ENCODE measurements around the gene SLC41A1.

DNA sequence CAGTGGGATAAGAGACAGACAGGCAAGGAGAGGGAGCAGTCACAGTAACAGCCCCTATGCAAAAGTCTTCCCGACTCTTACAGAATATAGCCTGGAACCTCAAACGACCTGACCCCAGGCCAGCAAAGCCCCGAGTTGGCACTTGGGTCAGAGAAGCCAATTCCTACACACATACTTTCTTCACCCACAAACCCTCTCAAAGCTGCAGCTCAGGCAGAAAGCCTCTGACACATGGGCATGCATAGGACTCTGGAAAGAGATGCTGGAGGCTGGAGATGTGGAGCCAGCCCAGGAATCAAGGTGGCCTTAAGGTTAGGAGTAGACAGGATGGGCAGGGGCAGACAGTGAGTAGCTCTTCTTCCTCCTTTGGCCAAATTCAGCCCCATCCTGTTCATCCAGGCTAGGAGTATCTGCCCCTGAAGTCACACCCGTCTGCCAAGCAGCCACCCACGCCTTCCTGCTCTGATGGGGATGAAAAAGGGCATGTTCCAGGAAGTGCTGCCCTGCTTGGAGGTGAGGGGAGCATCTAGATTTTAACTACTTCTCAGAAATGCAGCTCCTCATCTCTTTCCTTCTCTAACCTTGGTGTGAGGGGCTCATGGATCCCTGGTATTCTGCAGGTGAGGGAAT, 7.8 kb downstream of the SLC41A1 start:
- TF ChIP-seq POLR2A (IDR thresholded peaks at IDR 0.05; ENCODE audit: low read depth, low read length) (no peak), POLR2AphosphoS5 (IDR thresholded peaks at IDR 0.05; ENCODE audit: insufficient read depth, low read depth, low read length) (no peak)
- TF ChIP-seq, protein P1, sequence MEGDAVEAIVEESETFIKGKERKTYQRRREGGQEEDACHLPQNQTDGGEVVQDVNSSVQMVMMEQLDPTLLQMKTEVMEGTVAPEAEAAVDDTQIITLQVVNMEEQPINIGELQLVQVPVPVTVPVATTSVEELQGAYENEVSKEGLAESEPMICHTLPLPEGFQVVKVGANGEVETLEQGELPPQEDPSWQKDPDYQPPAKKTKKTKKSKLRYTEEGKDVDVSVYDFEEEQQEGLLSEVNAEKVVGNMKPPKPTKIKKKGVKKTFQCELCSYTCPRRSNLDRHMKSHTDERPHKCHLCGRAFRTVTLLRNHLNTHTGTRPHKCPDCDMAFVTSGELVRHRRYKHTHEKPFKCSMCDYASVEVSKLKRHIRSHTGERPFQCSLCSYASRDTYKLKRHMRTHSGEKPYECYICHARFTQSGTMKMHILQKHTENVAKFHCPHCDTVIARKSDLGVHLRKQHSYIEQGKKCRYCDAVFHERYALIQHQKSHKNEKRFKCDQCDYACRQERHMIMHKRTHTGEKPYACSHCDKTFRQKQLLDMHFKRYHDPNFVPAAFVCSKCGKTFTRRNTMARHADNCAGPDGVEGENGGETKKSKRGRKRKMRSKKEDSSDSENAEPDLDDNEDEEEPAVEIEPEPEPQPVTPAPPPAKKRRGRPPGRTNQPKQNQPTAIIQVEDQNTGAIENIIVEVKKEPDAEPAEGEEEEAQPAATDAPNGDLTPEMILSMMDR (IDR thresholded peaks at IDR 0.05; ENCODE audit: extremely low read depth in 1 of 2, insufficient read depth in 1 of 2, low read depth in 1 of 2, low read length in 2 of 2), result no peak
